Panc1 (cell line): Measurements from ENCODE around the gene LRIT3. TPM values are rescaled to one million over a fixed set of nuclear protein-coding genes. Genes with fewer than 3 reads are reported as not detected.

ENCODE experiments used
- ATAC-seq: fragments of 200-7000 bp; cut with Tn5 transposase; 2 replicates; pipeline ENCODE4 v1.9.1; 2020; ENCODE audit warnings: mild to moderate bottlenecking, moderate library complexity
- BruUV-seq: library from RNA; stranded (reverse); fragments of 400-500 nt; replicated peaks from 2 replicates; lab custom pipeline; 2021; lab: Mats Ljungman, UMichigan
- CTCF ChIA-PET: fragments of 300-600 bp; sonication (Branson Sonifier 250); formaldehyde crosslinking; loops from one replicate; lab custom pipeline; 2022; ENCODE audit warnings: antibody characterized with exemption; lab: Charles Lee
- POLR2A ChIA-PET: fragments of 300-600 bp; sonication (Branson Sonifier 250); formaldehyde crosslinking; loops from one replicate; lab custom pipeline; 2022; ENCODE audit warnings: antibody characterized with exemption; lab: Charles Lee
- DNase-seq: peaks from one replicate; pipeline ENCODE4 v3.0.0-alpha.2; 2010; ENCODE audit warnings: low read depth, low spot score
- H3K27ac ChIP-seq: 2 replicates; pipeline ENCODE4 v1.5.1; 2011; ENCODE audit warnings: mild to moderate bottlenecking, low read length, inconsistent platforms
- H3K27me3 ChIP-seq: fragments of 200-500 bp; sonication (Bioruptor generic); 2 replicates; pipeline ENCODE4 v1.6.0; 2014; ENCODE audit warnings: low read length, inconsistent platforms; ENCODE audit not compliant: control insufficient read depth, insufficient read depth
- H3K36me3 ChIP-seq: fragments of 200-500 bp; sonication (Bioruptor generic); 2 replicates; pipeline ENCODE4 v1.5.1; 2014; ENCODE audit warnings: inconsistent platforms, mild to moderate bottlenecking, low read length, moderate library complexity; ENCODE audit not compliant: control insufficient read depth, insufficient read depth
- H3K4me1 ChIP-seq: 2 replicates; pipeline ENCODE4 v1.5.1; 2011; ENCODE audit warnings: inconsistent platforms, mild to moderate bottlenecking, low read length, moderate library complexity; ENCODE audit not compliant: control insufficient read depth, insufficient read depth
- H3K4me3 ChIP-seq, 2 experiments: 2 replicates each; pipeline ENCODE4 v1.5.1; 2011 to 2012; ENCODE audit warnings: low read depth in 2 of 2, low read length in 2 of 2, mild to moderate bottlenecking in 2 of 2, inconsistent platforms in 1 of 2, moderate library complexity in 1 of 2
- H3K9me3 ChIP-seq: fragments of 200-500 bp; sonication (Bioruptor generic); 2 replicates; pipeline ENCODE4 v1.5.1; 2014; ENCODE audit warnings: low read depth, mild to moderate bottlenecking, inconsistent platforms, low read length, moderate library complexity; ENCODE audit not compliant: control insufficient read depth, insufficient read depth
- CTCF ChIP-seq: fragments of 450-650 bp; IDR thresholded peaks from 2 replicates; pipeline ENCODE4 v1.5.1; 2017; ENCODE audit warnings: mild to moderate bottlenecking
- POLR2AphosphoS5 ChIP-seq: IDR thresholded peaks from 2 replicates; pipeline ENCODE4 v1.6.1; 2012; ENCODE audit warnings: mild to moderate bottlenecking, low read depth, low read length, moderate library complexity
- REST ChIP-seq, 2 experiments: IDR thresholded peaks; 2 replicates each; pipeline ENCODE4 v1.6.1; 2011 to 2012; ENCODE audit warnings: low read depth in 2 of 2, control low read depth in 1 of 2, low read length in 1 of 2, mild to moderate bottlenecking in 1 of 2, moderate library complexity in 1 of 2; ENCODE audit not compliant: insufficient read depth in 1 of 2
- SIN3A ChIP-seq: IDR thresholded peaks from 2 replicates; pipeline ENCODE4 v1.6.1; 2012; ENCODE audit warnings: low read depth, mild to moderate bottlenecking, low read length, moderate library complexity, borderline replicate concordance; ENCODE audit not compliant: insufficient read depth
- TCF7L2 ChIP-seq: IDR thresholded peaks from 2 replicates; pipeline ENCODE4 v1.6.1; 2011; ENCODE audit warnings: mild to moderate bottlenecking, low read depth, low read length, inconsistent platforms
- in situ Hi-C: cut with HindIII; loops from 2 replicates; pipeline ENCODE4 v1.10.0; 2016; ENCODE audit warnings: low sequenced_read_pairs, low pct_unique_long_range_greater_than_20kb
- intact Hi-C: fragments of 100-400 bp; cut with micrococcal nuclease; formaldehyde crosslinking; loops from one replicate; pipeline ENCODE4 v1.10.0; 2022; ENCODE audit not compliant: unreplicated experiment
- total RNA-seq: library from RNA; stranded (reverse); gene quantifications from one replicate; pipeline ENCODE4 v1.2.1, GENCODE V29; 2021; ENCODE audit not compliant: unreplicated experiment

LRIT3 gene
- total RNA-seq, 1 experiment from 2014 or later, result 0.05 TPM

GRCh38 chr4:109810552-109811387 lies 37.1 kb upstream of the LRIT3 start:
- in situ Hi-C loops, result no loop called here

GRCh38 chr4:109811707-109812106 lies 36.2 kb upstream of the LRIT3 start:
- POLR2A ChIA-PET, result no interaction called here

More at GRCh38 chr4:109810552-109811387, 37.1 kb upstream of the LRIT3 start:
- ChIA-PET CTCF (no interaction called here), POLR2A (no interaction called here)
- Histone ChIP-seq H3K4me1 (no peaks in the 10 kb centered on the region), H3K27ac (no peak overlapping the region), H3K27me3 (no peaks in the 10 kb centered on the region), H3K9me3 (no peaks in the 10 kb centered on the region), H3K36me3 (peaks cover 4% of the 10 kb centered on the region; the same call in 1 of the 2 replicates), H3K4me3 (no peak overlapping the region)
- no TSS peak for BruUV-seq
- TF ChIP-seq SIN3A (no peak), REST (IDR thresholded peaks at IDR 0.05; ENCODE audit: insufficient read depth in 1 of 2, low read depth in 2 of 2, low read length in 1 of 2) (no peak), CTCF (no peak), POLR2AphosphoS5 (no peak), TCF7L2 (no peak)
- DNase-seq, result no peak
- intact Hi-C loops, result loop anchor here (10.0 kb wide), 1 partner anchor 386 kb away; no protein-coding TSS in a partner anchor
- ATAC-seq, result no peak

More at GRCh38 chr4:109811707-109812106, 36.2 kb upstream of the LRIT3 start:
- no TSS peak for BruUV-seq
- H3K4me1 ChIP-seq, result peaks cover under 1% of the 10 kb centered on the region; the same call in 1 of the 2 replicates
- no peak overlapping the region for H3K27ac ChIP-seq
- no peak overlapping the region for H3K4me3 ChIP-seq
- ATAC-seq (no peak), DNase-seq (no peak)
- no peak for TF ChIP-seq CTCF
- no peak for TF ChIP-seq TCF7L2
- TF ChIP-seq REST (IDR thresholded peaks at IDR 0.05; ENCODE audit: insufficient read depth in 1 of 2, low read depth in 2 of 2, low read length in 1 of 2), result no peak
- TF ChIP-seq SIN3A, result no peak
- in situ Hi-C loops, result no loop called here
- H3K36me3 ChIP-seq, result peaks cover 4% of the 10 kb centered on the region; the same call in 1 of the 2 replicates
- no peaks in the 10 kb centered on the region for H3K27me3 ChIP-seq
- intact Hi-C loops, result loop anchor here (10.0 kb wide), 1 partner anchor 387 kb away; no protein-coding TSS in a partner anchor
- no peaks in the 10 kb centered on the region for H3K9me3 ChIP-seq
- CTCF ChIA-PET, result no interaction called here
